HG02938 (cell line): ENCODE results near the gene ANKH.

Source experiments
- ATAC-seq: cut with Tn5 transposase; IDR thresholded peaks from one replicate; pipeline ENCODE4 v1.9.1; 2021; ENCODE audit warnings: mild to moderate bottlenecking, moderate library complexity; ENCODE audit not compliant: unreplicated experiment

ANKH gene

DNA sequence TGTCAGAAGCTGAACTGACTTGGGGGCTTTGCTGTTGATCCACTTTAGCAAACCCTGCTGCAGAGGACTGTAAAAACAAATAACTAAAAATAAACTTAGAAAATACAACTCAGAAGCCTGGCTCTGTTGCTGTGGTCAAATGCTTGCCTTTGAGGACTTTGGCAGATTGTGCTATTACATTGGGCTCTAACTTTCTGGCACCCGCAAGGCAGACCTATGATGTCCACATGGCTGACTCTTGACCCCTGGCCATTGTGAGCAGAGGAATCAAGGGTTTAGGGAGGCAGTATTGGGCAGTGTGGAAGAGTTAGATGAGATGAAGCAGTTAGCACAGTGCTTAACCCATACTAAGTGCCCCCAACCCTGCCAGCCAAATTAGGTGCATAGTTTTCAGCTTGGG lies 173.1 kb downstream of the ANKH start:
- no peak for ATAC-seq

DNA sequence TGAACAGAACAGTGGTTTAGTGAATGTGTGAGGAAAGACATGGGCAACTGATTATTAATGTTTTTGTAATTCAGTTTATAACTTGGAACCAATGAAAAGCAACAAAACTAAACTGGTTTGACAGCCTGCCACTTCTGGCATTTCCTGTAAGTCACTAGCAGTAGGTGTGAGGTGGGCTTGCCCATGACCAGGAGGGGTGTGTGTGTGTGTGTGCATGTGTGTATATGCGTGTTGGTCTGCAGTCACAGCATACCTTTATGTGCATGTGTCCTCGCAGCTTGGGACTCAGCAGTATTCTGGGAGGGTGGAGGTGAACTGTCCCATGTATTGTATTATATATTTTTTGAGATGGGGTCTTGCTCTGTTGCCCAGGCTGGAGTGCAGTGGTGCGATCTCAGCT lies 174.7 kb downstream of the ANKH start:
- no peak for ATAC-seq

DNA sequence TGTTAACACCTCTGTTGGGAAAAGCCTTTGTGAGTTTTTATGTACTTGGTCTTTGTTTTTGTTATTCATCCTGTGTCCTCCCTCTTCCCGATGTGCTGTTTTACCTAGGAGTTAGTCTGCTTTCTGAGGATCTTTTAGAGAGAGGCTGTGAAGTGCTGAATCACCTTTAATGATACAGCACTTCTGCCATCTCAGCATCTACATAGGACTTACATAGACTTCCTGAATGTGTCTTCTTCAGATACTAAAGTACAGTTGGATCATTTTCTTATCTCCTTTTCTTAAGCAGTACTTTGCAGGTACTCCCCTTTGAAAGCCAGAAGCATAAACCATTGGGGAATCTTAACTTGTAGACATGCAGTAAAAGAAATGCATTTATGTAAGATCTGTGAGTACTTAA lies 175.5 kb downstream of the ANKH start:
- no peak for ATAC-seq

DNA sequence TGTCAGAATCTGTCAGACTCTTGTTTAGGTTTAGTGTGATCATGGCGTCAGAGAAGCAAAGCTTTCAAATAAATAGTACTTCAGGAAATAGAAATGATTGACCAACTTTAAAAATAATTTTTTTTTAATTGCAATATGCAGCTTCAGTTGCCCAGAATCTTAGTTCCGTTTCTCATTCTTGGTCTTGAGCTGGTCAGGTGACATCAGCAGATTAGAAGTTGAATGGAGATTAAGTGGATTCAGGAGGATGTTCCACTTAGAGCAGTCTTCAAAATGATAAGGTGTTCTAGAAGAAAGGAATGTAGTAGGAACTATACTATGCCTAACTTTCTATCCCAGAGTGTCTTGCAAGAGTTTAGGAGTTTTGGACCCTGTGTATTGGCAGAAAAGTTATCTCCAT lies 176.4 kb downstream of the ANKH start:
- no peak for ATAC-seq

DNA sequence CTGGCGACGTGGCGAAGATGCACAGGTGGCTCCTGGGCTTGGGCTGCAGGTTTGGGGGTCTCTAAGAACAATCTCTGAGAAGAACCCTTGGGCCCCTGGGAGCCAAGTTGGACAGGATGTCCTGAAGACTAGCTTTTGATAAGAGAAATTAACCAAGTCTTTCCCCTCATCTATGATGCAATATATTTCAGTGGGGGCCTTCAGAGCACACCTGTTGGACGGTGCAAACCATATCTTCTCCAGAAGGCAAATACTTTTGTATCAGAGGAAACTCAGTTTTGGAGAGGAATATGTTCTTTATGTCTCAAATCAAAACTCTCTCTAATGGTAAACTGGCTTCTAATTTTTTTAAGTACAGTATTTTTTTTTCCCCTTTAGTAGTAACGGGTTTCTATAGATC lies 178.5 kb downstream of the ANKH start:
- no peak for ATAC-seq

DNA sequence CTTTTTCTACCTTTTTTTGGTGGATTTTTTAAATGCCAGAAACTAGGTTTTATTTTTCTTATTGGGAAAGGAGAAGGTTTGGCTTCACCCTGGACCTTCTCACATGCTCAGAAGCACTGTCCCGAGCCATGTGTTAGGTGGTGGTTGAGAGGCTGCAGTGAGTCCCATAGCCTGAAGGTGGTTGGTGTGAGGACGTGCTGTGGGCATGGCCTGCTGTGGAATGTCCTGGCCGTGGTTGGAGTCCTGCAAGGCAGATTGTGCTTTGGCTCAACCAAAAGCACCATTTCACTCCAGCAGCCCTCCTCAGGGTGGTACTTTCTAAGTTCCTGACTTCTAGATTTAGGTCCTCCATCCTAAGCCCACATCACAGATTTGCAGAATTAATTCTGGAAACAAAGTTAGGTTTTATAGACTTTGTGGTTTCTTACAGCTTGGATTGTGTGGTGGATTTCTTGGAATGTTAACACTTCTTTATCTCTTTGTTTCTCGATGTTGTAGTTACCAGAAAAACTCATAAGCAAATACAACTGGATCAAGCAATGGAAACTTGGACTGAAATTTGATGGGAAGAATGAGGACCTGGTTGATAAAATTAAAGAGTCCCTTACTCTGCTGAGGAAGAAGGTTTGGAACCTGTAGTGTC lies 184.4 kb downstream of the ANKH start:
- ATAC-seq: no peak

DNA sequence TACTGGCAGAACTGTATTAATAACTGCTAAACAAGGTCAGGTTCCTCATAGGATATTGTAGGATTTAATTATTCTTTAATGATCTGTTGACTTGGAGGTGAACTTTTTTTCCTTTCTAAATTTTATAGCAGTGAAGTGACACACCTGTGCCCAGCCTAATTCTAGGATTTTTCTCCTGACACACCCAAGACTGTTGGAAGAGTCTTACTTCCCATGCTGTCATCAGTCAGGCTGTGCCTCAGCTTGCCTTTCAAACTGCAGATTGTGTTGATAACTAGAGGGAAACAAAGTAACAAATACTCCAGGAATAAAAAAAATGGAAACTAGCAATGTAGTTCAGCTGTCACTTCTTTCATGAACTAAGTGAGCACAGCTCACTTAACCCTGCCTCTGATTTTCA lies 185.1 kb downstream of the ANKH start:
- ATAC-seq: no peak

DNA sequence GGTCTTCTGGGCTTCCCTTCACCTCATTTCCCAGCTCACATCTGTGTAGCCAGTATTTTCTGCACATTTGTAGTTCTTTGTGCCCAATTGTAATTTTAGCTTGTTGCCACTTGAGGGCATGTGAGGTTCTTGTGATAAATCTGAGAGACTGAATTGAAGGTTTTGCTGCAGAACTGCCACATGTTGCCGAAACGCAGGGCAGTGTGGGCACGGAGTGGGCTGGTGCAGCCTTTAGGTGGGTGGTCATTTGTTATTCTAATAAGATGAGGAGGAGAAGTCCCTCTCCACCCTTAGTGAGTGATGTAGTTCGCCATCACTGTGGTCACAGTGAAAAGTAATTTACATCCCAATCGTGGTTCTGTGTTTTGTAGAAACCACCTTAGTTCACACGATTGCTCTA lies 185.8 kb downstream of the ANKH start:
- ATAC-seq: peak; percentile 88

DNA sequence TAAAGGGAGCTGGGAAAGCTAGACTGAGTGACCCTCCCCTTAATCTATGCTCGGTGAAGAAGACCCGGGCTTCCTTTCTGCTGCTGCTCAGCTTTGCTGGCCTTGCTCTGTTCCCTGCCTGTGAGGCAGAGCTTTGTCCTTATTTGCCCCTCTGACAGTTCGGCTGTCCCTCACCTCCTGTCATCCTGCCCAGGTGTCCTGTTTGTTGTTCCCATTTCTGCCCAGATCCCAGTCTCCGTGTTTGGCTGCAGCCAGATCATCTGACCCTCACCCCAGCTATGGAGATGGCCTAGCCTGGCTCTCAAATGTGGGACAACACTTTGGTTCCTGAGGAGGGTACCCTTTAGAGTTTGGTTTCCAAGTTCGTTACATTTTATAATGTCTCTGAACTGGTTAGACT lies 186.8 kb downstream of the ANKH start:
- no peak for ATAC-seq

DNA sequence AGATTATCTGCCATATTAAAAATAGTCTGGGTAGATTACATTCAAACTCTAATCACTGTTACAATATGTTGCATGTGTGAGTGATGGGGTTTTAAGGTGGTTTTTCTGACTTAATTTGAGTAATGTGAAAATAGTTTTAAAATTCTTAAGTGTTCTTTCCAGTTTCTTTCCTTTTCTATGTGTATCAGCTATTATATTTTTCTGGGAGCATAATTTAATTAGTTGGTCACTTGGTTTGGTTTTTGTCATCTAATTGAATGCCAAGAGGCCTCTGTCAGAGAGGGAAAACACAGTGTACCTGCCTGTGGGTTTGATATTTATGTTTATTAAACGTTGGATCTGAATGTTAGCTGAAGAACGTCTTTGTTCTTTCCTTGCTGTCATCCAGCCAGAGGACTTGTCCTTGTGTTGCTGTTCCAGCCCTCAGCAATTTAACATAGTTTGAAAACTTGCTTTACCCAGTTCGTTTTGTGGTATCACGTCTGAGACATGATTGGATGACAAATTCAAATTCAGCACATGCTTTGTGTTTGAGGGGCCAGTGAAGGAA lies 187.6 kb downstream of the ANKH start:
- ATAC-seq: no peak

DNA sequence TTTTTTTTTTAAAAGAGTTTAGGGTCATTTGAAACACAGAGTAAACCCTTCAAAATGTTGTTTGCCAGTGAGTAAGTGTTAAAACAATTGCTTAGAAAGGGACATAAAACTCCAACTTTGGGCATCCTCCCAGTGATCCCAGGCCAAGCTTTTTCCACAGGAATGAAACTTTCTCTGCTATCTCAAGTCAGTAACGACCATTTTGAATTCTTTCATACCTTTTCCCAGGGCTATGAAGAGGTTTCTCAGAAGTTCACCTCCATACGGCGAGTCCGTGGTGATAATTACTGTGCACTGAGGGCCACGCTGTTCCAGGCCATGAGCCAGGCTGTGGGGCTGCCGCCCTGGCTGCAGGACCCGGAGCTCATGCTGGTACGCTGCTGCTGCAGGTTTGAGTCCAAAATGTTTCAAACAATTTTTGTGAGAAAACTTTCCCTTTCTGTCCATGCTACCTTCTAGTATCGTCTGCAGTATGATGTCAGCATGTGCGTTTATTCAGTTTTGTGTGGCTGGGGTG lies 190.3 kb downstream of the ANKH start:
- ATAC-seq: no peak

DNA sequence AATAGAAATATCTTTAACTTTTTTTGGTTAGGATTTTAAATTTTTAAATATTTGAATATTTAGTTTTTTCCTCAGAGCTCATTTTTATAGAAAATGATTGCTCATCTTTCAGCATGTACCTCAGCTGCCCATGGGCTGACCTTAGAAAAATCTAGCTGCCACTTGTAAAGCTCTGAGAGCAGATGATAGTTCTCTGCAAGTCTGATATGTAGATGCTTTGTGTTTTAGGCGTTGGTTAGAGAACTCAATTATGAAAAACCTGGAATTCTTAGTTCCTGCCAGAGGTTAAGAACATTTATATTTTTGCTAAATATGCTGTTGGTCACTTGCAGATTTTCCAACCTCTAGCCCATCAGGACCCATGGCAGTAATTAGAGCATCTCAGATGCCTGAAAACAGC lies 192.0 kb downstream of the ANKH start:
- ATAC-seq: no peak

DNA sequence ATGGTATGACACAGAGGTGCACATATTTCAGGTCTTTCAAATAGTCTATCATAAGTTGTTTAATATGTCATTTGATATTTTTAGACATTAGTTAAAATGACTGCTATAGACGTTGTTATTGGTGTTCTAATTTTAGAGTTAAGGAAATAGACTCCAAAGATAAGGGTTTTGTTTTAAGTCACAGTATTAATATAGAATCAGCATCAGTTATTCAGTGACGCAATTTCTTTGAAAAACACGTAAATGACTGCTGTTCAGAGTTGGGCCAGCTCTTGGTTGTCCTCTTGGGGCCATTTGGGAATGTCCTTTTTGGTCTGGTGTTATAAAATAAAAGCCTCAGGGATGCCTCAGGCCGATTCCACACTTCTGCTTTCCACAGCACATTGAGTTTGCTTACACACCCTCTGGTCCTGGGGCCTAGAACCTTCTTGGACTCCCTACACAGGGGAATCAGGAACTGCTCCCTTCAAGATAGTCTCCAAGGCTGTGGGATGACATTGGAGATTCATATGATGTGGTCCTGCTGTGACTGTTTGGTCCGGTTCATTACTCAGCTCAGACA lies 192.7 kb downstream of the ANKH start:
- ATAC-seq: no peak

DNA sequence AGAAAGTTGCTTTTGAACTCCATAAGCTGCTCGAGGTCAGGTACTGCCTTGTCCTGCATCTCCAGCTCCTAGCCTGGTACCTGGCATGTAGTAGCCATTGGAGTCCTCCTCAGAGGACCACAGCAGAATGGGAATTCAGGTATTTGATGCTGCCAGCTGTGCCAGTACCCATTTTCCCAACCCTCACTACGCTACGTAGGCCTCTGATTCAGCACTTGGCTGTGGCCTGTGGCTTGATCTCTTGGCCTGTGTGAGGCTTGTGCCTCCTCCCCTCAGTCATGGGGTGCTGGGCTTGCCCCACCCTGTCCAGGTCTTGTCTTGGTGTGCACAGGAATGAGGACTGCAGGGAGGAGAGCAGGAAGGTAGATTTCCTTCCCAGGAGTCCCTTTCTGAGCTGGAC lies 195.3 kb downstream of the ANKH start:
- ATAC-seq: peak; percentile 29

DNA sequence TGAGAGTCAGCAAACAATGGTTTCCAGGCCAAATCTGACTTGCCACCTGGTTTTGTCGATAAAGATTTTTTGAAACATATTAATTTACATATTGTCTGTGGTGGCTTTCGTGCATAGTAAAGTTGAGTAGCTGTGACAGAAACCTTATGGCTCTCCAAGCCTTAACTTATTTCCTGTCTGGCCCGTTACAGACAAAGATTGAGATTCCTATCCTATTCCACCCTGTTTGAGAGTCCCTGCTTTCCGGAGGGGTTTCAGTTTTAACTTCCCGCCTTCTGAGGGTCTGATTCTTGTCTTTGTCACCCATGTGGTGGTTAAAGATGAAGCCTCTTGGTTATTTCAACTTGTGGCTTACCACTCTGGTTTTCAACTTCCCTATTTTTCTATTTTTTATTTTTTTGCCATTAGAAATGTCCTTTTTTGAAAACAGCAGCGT lies 195.7 kb downstream of the ANKH start:
- peak; percentile 40 for ATAC-seq

DNA sequence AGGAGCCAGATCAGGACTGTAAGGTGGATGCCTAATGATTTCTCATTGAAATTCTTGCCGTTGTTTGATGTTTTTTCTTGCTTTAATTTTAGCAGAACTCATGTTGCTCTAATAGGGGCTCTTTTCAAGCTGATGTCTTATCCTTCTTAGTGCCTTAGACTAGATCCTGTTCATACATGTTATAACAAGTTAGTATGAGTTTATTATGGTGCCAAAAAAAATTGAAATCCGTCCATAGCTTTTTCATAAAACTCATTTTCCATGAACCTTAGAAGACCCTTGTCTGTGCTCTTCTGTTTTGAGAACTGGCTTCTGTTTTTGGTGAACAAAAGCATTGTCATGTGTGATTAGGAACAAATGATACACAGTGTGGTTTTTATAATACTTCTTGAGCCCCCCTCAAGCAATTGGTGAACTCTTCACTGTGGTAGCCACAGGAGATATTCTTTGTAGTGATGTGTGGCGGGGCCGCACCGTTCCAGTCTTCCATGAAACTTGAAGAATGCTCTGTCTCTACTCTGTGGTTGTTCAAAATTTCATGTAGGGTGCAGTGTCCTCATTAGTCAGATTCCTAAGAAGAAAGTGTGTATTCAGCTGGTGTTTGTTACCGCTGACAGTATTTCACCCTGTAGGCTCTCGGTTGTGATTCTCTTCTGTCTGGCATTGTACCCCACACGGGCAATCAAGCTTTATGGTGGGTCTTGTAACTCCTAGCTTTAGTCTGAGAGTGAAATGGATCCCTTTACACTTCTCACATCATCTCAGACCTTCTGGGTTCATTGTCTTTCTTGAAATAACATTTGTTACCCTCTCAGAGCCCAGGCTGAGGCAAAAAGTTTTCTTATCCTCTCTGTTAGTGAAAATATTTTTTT lies 196.4 kb downstream of the ANKH start:
- ATAC-seq: peak; percentile 3

DNA sequence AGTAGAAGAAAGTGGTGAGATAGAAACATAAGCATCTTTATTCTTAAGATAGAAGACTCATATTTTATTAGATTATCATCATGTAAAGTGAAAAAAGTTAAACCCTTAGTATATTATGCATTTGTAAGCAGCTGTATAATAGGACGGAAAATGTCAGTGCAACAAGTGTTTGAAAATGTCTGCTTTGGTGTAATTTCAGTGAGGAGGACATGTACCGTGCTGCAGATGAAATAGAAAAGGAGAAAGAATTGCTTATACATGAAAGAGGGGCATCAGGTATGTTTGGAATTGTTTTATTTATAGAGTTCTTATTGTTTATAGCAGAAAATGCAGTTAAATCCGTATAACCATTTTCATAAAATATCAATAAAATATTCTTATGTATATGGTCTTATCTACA lies 198.1 kb downstream of the ANKH start:
- no peak for ATAC-seq

DNA sequence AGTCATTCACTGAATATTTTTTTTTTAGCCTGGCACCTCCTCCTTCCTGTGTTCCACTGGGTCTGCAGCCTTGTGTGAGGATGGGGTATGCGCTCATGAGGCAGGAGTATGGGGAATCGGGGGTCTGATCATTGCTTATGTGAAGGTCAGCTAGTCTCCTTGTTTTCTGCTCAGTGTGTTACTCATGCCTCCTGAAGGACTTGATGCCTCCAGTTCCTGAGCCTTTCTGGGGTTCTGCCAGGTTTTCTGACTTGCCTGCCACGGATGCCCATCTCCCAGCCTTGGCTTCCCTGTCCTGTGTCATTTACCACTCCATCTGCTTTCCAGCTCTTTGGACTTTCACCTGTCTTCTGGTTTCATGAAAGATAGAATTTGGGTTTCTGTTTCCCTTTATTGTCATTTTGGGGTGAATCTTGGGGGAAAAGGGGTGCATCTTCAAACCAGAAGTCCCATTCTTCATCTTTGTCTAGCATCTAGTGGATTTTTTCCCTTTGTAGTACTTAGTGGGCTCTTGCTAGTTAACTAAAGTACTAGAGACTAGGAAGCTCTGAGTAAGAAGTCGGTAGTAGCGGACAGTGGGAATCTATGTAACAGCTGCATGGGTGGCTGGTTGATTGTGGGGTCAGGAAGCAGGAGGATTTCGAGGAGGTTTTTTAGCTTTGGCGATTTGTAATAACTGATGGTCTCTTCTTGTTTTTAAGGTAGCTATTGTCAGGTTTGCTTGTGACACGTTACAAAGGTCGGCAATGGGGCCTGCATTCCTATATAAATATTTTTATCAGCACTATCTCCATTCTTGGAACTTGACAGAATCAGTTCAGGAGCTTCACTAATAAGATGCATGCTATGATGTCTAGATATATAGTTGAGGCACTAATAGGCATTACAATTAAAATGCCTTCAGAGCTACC lies 198.8 kb downstream of the ANKH start:
- ATAC-seq: no peak

DNA sequence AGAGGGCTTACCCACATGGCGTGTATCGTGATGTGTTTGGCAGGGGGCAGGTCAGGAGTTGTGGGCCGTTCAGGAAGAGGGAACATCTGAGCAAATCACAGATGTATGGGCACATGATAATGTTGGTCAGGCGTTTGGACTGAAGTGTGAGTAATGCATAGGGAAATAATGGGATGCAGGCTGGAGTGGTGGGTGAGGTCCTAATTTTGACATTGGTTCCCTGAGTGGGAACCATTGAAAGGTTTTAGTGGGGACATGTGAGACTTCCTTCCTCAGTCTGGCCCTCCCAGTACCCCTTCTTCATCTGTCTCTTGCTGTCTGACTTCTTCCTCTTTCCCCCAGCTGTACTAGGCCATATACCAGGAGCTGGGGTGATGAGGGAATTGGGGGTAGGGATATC lies 199.5 kb downstream of the ANKH start:
- ATAC-seq: no peak

DNA sequence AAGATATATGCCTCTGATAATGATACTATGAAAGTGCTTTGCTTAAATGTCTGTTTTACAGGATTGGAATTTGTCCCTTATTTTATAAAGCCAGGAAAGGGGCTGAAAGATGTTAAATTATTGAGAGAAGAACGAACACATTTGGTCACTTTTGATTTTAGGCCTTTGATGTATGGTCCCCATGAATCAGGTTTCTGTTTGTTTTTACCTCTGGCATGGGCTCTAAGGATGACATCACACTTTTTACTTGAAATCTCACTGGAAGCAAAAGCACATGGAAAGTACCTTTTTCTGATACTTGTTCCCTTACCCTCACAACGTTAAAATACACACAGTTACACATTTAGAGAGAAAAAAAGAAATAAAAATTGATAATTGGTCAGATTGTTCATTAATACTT lies 200.2 kb downstream of the ANKH start:
- peak; percentile 16 for ATAC-seq

DNA sequence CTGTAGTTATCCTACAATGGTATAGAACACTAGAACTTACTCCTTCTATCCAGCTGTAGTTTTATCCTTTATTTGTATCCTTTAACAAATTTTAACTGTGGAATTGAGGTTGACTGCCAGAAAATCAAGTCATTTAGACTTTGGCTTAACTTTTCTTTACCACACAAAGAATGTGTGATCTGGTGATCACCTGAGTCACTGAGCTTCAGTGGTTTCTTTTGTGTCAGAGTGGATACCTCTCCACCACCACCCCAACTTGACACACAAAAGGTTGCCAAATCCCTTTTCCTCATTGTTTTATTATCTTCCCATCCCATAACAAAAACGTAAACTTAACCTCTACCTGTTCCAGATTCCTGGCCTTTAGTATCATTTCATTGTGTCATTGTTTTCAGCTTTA lies 201.6 kb downstream of the ANKH start:
- no peak for ATAC-seq
